ENCODE data around the gene TTLL13. TPM values are rescaled to one million over a fixed set of nuclear protein-coding genes. Genes with fewer than 3 reads are reported as not detected.

Gene TTLL13
- total and polyA plus RNA-seq, 12 donors, result 0.11 to 1.9 (median 0.28) TPM; not detected in 5

GRCh38 chr15:90231028-90232017 lies 18.0 kb upstream of the TTLL13 start:
- intact Hi-C loops (cut with DNase I), result no loop called here
- TF ChIP-seq, protein P1, sequence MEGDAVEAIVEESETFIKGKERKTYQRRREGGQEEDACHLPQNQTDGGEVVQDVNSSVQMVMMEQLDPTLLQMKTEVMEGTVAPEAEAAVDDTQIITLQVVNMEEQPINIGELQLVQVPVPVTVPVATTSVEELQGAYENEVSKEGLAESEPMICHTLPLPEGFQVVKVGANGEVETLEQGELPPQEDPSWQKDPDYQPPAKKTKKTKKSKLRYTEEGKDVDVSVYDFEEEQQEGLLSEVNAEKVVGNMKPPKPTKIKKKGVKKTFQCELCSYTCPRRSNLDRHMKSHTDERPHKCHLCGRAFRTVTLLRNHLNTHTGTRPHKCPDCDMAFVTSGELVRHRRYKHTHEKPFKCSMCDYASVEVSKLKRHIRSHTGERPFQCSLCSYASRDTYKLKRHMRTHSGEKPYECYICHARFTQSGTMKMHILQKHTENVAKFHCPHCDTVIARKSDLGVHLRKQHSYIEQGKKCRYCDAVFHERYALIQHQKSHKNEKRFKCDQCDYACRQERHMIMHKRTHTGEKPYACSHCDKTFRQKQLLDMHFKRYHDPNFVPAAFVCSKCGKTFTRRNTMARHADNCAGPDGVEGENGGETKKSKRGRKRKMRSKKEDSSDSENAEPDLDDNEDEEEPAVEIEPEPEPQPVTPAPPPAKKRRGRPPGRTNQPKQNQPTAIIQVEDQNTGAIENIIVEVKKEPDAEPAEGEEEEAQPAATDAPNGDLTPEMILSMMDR (IDR thresholded peaks at IDR 0.05), result no peak
- TF ChIP-seq POLR2A (IDR thresholded peaks at IDR 0.05), result peak in 1 of 2 donors; percentile 57
- no peaks in the 10 kb centered on the region for H3K9me3 ChIP-seq (replicated peaks in 1 of 3)
- peaks cover 0 to 43% of the 10 kb centered on the region in 2 donors for H3K36me3 ChIP-seq (replicated peaks in 1 of 2)
- H3K27ac ChIP-seq, result peak overlapping the region; percentile 86 to 97 (median 90)
- peaks cover 41 to 53% of the 10 kb centered on the region in 2 donors for H3K4me1 ChIP-seq (replicated peaks in 1 of 2)
- no peaks in the 10 kb centered on the region for H3K27me3 ChIP-seq
- H3K4me3 ChIP-seq, result no peak overlapping the region
- WGBS, 4 donors, result 32 to 63% (median 51%) methylated on average over 17 to 27 of the region's 27 CpGs
- peak in 6 of 7 donors; percentile 75 to 81 (median 78) for DNase-seq

GRCh38 chr15:90232196-90232595 lies 17.2 kb upstream of the TTLL13 start:
- intact Hi-C loops (cut with DNase I), result no loop called here
- DNase-seq, result no peak
- TF ChIP-seq POLR2A (IDR thresholded peaks at IDR 0.05), result no peak
- TF ChIP-seq, protein P1 (IDR thresholded peaks at IDR 0.05), result no peak
- Histone ChIP-seq H3K27ac (peak overlapping the region; percentile 92 to 97 (median 94)), H3K4me1 (replicated peaks in 1 of 2) (peaks cover 41 to 53% of the 10 kb centered on the region in 2 donors), H3K36me3 (replicated peaks in 1 of 2) (peaks cover 0 to 35% of the 10 kb centered on the region in 2 donors), H3K27me3 (no peaks in the 10 kb centered on the region), H3K4me3 (no peak overlapping the region), H3K9me3 (replicated peaks in 1 of 3) (no peaks in the 10 kb centered on the region)
- 73 to 80% (median 77%) methylated on average over 13 of the region's 13 CpGs for WGBS, 4 donors

- 4 to 8% (median 7%) methylated on average over 9 of the region's 9 CpGs for WGBS, 4 donors
- Histone ChIP-seq H3K4me1 (replicated peaks in 1 of 2) (peaks cover 41 to 53% of the 10 kb centered on the region in 2 donors), H3K36me3 (replicated peaks in 1 of 2) (peaks cover 0 to 34% of the 10 kb centered on the region in 2 donors), H3K9me3 (replicated peaks in 1 of 3) (no peaks in the 10 kb centered on the region), H3K27me3 (no peaks in the 10 kb centered on the region), H3K4me3 (peak overlapping the region; percentile 37 to 76 (median 72)), H3K27ac (peak overlapping the region; percentile 92 to 97 (median 94))
- TF ChIP-seq POLR2A (IDR thresholded peaks at IDR 0.05), result no peak
- TF ChIP-seq, protein P1 (IDR thresholded peaks at IDR 0.05), result peak in 4 of 6 experiments; percentile 19 to 58 (median 50)
- DNase-seq, result no peak
- intact Hi-C loops (cut with DNase I), result no loop called here
Observed at GRCh38 chr15:90232941-90233386, 16.4 kb upstream of the TTLL13 start.

- intact Hi-C loops (cut with DNase I), result loop anchor here in 1 of 2 donors (2.0 kb wide), 1 partner anchor 15 kb away; the partner anchor contains the start of gene TTLL13
- H3K27me3 ChIP-seq, result no peaks in the 10 kb centered on the region
- peaks cover 0 to 31% of the 10 kb centered on the region in 2 donors for H3K36me3 ChIP-seq (replicated peaks in 1 of 2)
- DNase-seq, result peak; percentile 98
- peak within 1 kb of the TSS; percentile 92 to 97 (median 94) for H3K27ac ChIP-seq
- H3K9me3 ChIP-seq (replicated peaks in 1 of 3), result no peaks in the 10 kb centered on the region
- peak within 1 kb of the TSS; percentile 37 to 76 (median 72) for H3K4me3 ChIP-seq
- peaks cover 41 to 53% of the 10 kb centered on the region in 2 donors for H3K4me1 ChIP-seq (replicated peaks in 1 of 2)
- TF ChIP-seq POLR2A (IDR thresholded peaks at IDR 0.05), result peak; percentile 46 to 85
- TF ChIP-seq, protein P1 (IDR thresholded peaks at IDR 0.05), result peak in 2 of 6 experiments; percentile 45 to 59
- WGBS, 4 donors, result 0 to 2% (median 0%) methylated on average over 15 to 63 of the region's 63 CpGs
Observed at GRCh38 chr15:90233387-90234095, 15.8 kb upstream of the TTLL13 start, which contains the start of gene CIB1. TSS of gene CIB1 (minus strand) at chr15:90233941. CDS start at chr15:90233885, 56 bp downstream.

All from adrenal gland (tissue), 12 donors.